GM18502 (cell line): ENCODE measurements around the gene LY6G5B.
"Not testable (repeated sequence)": the region's sequence is repeated elsewhere in the genome, so short reads cannot be mapped to it uniquely, and the experiment has no call there.

ENCODE experiments used
- ATAC-seq: cut with Tn5 transposase; IDR thresholded peaks from one replicate; pipeline ENCODE4 v1.9.1; 2021; ENCODE audit warnings: mild to moderate bottlenecking; ENCODE audit not compliant: unreplicated experiment, poor library complexity

Gene LY6G5B

DNA sequence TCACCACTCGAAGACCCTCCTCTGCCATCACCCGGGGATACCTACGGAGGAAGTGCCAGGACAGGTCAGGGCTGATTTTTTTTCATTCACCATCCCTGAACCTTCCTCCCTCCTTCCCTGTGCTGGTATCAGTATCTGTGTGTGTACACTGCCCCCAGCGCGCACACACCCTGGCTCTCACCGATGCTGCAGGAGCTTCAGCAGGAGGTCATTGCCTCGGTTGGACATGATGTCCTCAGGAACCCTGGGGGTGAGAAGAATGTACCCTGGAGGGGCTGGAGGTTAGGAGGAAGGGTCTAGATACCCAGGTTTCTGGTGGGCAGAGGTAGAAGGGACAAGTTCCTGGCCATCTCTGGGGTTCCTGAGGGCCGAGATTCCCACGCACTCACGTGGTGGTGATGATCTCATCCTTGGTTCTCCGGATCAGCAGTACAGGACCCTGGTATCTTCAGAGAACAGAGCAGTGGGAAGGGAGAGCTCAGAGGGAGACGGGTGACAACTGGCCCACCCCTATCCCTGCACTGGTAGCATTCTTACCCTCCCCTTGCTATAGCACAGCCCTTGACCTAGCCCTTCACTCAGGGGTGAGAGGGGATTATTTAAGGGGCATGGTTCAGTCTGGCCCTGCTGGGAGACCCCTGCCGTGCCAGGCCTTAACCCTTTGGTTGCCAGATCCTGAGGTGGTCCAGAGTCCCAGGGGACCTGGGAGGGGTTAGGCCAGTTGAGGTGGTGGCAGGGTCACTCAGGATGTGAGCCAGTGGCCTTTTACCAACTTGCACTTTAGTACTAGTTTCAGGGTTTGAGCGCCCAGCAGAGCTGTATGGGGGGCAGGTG lies 18.3 kb downstream of the LY6G5B start:
- ATAC-seq, result no peak

DNA sequence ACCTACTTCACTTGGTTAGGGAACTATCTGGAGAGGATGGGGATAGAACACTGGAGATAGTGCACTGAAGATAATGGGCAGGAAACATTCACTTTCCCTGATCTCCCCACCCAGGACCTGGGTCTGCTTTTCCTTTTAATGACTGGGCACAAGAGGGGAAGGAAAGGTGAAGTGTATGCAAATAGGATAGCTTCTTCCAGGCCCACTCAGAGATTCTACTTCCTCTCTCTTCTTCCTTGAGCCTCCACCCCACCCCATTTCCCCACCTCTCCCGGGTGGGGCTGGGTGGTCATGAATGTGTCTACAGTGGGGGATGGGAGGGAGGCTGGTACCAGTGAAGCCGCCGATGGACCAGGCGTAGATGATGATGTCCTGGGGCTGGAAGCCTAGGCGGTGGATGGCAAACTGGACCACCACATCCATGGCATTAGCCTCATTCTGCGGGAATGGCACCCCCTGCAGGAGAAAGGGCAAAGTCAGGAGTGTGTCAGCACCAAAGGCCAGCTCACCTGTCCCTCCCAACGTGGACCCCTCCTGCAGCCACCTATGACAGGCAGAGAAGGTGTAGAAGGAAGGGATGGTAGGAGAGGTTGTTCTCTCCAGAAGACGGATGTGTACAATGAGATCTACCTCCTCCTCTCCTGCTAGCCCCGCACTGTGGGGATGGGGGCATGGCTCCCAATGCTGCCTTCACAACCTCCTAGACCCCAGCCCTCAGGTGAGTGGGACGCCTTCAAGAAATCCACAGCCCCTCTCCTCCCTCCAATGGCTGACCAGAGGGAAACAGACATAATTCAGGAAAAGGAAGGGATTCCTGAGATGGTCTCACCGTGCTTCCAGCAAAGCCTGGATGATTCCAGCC lies 19.7 kb downstream of the LY6G5B start:
- no peak for ATAC-seq

DNA sequence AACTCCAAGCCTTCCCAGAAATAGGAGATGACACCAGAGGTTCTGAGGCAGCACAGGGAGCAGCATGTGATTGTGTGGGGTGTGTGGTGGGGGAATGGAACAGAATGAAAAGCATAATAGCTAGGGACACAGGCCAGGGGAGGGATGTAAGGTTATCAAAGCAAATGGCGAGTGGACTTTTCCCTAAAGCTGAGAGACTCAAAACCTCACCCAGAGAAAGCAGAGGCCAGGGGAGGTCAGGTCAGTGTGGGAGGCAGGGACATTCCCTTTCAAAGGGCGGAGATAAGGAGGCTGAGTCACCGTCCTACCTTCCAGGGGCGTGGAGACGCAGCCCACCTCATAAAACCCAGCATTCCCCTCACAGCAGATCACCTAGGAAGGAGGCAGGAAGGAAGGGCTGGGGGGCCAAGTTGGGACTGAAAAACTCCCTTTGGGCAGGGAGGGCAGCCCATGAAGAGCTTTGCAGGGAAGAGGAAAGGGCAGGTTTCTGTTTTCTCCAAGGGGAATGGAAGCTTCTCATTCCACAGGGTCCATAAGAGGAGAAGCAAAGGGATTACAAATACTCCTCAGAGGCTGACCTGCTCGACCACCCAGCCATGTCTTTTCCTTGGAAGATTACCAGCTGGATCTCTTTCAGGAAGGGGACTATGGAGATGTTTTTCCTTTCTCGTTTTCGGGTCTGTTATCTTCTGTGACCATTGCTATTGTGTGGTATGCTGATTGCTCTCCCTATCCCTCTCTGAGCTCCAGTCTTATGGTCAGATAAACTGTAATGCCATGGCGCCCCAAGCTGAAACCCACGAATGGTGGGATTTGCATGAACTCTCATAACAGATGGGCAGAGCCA lies 20.7 kb downstream of the LY6G5B start:
- no peak for ATAC-seq

DNA sequence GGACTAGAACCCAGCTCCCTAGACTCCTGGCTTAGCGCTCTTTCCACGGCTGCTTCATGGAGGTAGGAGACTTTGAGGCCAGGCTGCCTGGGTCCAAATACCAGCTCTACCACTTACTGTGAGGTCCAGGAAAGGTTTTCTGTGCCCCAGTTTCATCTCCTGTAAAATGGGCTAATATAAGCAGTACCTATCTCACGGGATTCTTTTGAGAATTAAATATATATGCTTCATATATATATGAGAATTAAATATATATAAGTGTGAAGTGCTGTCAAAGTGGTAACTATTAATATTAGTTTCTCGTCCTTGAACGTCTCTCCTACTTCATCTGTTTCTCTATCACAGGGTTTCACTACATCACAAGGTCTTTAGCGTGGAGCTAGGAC lies 21.3 kb downstream of the LY6G5B start:
- ATAC-seq, result no peak

DNA sequence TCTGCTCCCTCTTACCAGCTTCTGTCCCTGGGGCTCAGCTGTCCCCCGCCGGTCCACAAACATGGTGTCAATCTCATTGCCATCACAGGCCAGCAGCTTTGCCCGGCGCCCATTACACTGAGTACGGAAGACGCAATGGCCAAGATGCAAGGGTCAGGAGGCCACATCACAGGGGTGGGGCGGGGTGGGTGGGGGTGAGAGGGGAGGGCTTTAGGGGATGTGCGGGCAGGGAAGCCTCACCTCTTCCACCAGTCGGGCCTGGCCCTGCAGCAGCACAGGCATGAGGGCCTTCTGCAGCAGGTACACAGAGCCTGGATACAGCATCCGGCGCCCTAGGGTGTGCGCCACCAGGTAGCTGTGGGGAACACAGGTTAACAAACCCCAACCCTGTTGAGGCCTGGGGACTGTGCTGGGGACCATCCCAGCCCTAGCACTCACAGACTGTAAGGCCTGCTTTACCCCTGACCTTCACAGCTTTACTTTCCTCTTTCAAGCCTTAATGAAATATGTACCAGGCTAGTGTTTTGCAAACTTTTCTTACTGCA lies 21.9 kb downstream of the LY6G5B start:
- no peak for ATAC-seq

DNA sequence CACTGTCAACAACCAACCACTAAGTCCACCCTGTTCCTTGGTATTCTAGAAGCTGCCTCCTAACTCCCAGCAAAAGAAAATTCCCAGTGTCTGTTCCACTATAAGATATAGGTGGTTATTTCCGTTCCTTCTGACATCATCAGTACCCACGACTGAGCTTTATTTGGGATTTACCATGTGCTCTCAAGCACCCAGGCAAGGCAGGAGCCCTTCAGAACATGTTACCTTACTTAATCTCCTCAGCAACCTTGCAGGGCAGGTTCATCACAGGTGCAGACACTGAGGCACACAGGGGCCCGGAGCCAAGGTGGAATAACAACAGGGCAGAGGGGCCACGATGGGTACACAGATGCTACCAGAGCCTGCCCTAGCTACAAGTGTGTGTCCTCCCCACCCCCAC lies 22.6 kb downstream of the LY6G5B start:
- ATAC-seq, result no peak

DNA sequence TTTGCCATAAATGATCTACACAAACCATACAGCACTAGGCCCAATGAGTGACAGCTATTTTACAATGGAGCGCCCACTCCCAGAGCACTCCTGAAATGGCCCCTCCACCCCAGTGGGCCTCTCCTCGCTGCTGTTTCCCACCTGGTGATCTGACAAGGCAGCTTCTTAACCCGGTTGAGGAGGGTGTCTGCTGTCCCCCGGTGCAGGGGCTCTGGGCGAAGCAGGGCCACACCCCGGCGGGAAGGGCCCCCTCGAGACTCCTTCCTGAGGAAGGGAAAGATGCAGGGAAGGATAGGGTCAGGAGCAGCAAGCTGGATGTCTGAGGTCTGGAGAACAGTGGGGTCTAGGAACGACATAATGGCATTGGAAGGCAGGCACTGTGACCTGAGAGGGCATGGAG lies 23.1 kb downstream of the LY6G5B start:
- ATAC-seq, result no peak

DNA sequence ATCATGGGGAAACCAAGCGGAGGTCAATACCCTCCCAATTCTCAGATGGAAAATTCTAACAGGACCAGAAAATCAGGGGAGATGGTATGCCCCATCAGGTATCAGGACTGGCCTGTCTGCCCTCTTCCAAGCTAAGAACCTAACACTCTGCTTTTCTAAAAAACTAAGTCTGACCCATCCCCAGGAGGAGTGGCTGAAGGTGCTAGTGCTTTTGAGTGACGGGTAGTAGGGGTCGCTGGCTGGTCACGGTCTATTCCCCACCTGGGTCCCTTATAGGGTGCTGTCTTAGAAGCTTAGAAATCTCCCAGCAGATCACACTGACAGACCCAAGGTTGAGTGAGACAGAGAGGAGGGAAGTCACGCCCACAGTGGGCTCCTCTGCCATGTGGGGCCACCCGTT lies 23.8 kb downstream of the LY6G5B start:
- ATAC-seq, result no peak

DNA sequence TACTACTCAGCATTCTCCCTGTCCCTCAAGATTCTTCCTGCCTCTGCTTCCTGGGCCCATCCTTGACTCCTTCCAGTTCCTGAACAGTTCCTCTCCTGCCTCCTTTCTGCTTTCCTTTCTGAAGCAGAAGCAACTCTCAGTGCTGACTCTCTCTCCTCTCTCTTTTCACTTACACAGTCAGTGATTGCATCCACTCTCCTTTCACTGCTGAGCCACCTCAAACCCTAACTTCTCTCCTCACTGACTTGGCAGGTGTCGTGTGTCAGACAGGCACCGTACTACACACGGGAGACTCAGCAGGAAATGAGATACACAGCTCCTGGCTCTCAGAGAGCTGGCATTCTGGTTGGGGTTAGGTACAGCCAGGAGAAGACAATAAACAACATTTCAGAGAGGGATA lies 27.8 kb downstream of the LY6G5B start:
- ATAC-seq, result no peak

DNA sequence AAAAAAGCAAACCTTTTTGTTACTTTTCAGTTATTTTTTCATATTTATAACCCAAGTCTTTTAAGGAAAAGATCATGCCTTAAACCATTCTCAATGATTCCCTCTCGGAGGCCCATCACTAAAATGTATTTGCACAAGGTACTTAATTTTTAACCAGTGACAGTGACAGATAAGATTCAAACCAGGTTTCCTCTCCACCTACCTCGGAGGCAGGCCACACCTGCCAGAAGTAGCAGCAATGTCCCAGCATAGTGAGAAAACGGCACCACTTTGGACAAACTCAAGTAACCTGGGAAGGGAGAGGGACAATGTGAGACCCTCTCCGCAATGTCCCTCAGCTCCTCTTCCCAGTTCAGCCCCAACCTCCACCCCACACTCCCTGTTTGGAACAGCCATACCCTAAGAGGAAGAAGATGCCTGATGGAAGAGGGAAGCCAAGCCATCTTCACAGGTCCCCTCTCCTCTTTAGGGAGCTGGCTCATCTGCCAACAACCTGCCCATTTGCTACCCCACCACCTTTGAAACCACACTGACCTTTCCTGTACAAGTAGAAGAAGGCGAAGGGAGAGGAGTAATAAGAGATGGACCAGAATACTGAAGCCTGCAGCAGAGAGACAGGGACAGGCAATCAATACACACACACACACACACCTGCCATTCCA lies 31.1 kb downstream of the LY6G5B start:
- ATAC-seq, result no peak

DNA sequence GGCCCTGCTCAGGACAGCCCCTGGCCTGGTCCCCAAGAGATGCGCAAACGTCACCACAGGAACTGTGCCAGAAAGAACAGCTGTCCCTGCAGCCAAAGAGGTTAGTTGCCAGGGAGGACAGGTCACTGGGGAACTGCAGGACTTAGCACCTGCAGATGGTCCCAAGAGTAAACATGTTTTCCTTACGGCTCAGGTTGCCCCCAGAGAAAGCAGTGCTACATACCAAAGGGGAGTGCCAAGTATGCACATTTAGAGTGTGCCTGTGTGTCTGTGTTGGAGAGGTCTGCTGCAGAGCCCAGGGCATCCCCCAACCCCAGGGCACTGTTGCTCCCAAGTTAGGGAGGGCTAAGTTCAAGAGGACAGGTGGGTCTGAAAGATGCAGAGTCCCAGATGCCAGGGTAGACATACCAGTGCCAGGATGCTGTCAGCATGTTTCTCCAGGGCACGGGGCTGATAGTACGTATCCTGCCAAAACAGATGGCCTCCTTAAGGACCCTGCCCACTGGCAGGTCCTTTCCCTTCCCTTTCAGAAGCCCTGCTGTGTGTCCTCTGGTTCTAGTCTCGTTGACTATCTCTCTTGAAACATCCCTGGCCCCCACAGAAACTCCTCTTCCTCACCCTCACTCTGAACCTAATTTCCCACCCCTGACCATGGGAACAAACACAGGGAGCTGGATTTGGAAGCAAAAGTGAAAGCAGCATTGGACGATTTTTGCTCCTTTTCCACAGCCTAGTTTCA lies 32.1 kb downstream of the LY6G5B start:
- ATAC-seq, result no peak

DNA sequence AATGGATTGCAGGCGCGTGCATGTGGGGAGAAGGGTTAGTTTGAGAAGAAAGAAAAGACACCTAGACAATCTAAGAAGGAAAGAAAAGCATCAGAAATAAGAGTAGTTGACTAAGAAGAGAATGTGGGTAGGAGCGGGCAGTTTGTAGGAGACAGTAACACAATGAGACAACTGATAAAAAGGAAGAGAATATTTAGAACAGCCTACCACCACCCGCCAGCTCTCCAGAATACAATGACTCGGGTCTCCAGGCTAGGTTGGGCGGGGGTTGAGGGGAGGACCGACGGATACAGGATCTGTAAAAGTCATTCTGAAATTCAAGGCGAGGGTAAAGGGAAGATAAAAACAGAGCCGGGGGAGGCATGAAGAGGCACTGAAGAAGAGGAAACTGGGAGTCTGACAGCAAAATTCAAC lies 32.6 kb downstream of the LY6G5B start:
- no peak for ATAC-seq

DNA sequence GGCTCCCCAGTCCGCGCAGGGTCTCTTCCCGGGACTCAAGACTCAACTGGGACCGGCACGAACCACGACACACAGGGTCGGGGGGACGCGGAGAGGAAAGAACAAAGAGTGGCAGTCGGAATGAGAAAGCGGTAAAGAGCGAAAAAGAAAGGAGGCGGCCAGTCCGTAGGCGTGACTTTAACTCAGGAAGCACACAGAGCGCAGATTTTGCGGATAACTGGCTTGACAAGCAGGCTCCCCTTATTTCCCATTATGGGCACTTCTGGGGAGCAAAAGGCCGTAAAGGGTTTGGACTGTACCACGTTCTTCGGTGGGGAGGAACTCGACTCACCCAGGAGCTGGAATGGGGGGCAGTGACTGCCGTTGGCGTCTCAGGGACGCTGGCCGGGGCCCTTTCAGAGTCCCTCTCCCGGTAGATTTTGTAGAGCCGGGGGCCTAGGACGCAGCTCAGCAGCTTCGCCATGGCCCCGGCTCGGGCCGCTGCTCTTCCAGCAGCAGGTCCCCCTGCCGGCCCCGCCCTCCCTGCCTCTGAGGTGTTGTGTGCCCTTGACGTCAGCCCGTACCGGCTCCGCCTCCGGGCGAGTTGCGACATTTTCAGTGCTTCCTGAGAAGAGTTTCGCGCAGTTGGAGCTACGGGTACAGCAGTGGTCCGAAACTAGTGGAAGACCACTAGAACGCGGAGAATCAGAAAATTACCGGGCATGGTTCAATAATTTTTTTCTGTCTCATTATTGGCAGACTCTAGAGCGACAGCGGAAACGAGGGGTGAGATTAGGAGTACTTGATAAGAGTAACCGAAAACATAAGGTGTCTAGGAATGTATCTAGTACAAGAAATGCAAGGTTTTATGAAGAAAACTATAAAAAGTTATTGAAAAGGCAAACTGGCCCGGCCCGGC lies 33.3 kb downstream of the LY6G5B start, which contains the start of gene ABHD16A:
TSS of gene ABHD16A (minus strand) at position 506 of the 898 bp plus-strand sequence. CDS start at position 463, 43 bp downstream.
- ATAC-seq, result peak; percentile 90

DNA sequence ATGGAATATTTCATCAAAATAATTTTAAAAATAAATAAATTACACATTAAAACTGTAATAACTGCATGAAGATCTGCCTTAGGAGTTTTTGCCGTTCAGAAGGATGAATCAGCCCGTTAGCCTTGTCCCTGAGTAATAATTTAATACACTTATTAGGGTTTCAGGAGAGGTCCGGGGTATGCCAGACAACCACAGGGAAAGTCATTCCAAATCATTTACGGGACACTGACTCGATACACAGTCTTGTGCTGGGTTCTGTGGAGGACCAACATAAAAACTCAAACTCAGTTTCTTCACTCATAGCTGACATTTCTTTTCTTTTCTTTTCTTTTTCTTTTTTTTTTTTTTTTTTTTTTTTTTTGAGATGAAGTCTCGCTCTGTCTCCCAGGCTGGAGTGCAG lies 36.2 kb downstream of the LY6G5B start:
- ATAC-seq, result no peak

DNA sequence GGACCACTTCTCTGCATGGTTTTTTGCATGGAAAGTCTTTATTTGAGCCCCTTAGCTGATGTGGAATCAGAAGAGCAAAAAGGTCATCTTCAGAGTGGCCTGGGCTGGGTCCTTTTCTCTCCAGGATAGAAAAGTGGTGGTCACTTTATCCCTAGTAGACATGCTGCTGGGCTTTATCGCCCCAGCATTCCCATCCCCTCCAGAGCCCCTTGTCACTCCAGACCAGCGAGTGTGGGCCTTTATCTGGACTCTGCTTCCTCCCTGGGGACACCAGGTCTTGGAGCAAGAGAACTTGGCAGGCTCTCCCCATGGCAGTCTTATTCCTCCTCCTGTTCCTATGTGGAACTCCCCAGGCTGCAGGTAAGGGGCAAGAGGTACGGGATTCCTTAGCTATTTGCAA lies 36.8 kb downstream of the LY6G5B start, which contains the start of gene LY6G6F:
TSS of gene LY6G6F (plus strand) at position 268 of the 400 bp plus-strand sequence. CDS start at position 309, 41 bp downstream.
- ATAC-seq, result no peak

DNA sequence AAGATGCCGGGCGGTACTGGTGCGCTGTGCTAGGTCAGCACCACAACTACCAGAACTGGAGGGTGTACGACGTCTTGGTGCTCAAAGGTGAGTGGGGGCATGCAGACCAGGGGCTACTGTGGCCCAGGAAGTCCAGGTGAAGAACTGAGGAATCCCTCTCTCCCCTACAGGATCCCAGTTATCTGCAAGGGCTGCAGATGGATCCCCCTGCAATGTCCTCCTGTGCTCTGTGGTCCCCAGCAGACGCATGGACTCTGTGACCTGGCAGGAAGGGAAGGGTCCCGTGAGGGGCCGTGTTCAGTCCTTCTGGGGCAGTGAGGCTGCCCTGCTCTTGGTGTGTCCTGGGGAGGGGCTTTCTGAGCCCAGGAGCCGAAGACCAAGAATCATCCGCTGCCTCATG lies 37.9 kb downstream of the LY6G5B start:
- ATAC-seq, result no peak

DNA sequence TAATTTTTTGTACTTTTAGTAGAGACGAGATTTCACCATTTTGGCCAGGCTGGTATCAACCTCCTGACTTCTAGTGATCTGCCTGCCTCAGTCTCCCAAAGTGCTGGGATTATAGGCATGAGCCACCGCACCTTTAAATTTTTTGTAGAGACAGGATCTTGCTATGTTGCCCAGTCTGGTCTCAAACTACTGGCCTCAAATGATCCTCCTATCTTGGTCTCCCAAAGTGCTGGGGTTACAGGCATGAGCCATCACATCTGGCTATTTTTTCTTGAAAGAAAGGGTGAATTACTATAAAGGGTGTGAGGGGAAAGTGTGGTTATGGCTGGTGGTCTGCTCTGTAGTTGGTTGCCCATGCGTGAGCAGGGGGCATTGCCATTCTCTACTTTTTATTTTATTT lies 38.4 kb downstream of the LY6G5B start:
- ATAC-seq, result no peak

DNA sequence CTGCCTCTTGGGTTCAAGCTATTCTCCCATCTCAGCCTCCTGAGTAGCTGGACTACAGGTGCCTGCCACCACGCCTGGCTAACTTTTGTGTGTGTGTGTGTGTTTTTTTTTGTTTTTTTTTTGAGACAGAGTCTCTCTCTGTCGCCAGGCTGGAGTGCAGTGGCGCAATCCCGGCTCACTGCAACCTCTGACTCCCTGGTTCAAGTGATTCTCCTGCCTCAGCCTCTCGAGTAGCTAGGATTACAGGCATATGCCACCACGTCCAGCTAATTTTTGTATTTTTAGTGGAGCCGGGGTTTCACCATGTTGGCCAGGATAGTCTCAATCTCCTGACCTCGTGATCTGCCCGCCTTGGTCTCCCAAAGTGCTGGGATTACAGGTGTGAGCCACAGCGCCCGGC lies 39.4 kb downstream of the LY6G5B start:
- ATAC-seq, result not testable (repeated sequence)
